ENCODE measurements around the gene FBLN1. TPM values are rescaled to one million over a fixed set of nuclear protein-coding genes. Genes with fewer than 3 reads are reported as not detected.
"Not testable (repeated sequence)": the region's sequence is repeated elsewhere in the genome, so short reads cannot be mapped to it uniquely, and the experiment has no call there.

The FBLN1 gene
- total and polyA plus RNA-seq, 5 donors from 2014 or later, result 0.49 TPM; not detected in 4

DNA sequence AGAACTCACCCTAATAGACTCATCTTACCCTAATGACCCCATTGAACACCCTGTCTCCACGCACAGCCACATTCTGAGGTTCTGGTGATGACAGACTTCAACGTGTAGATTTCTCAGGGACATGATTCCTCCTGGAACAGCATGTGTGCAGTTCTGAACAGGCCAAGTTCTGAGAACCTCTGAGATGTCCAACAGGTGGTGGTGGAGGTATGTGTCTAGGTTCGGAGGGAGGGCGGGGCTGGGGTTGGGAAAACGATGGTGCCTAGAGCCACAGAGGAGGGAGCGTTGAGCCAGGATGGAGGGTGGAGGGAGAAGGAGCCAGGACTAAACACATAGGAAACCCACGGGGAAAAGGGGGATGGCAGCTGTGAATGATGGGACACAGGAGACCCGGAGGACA, 43.4 kb upstream of the FBLN1 start:
- no peak overlapping the region for H3K27ac ChIP-seq (ENCODE audit: insufficient read depth, low read length, poor library complexity, severe bottlenecking)
- Mint-ChIP-seq H3K27ac (no peak overlapping the region), H3K4me1 (no peaks in the 10 kb centered on the region)

DNA sequence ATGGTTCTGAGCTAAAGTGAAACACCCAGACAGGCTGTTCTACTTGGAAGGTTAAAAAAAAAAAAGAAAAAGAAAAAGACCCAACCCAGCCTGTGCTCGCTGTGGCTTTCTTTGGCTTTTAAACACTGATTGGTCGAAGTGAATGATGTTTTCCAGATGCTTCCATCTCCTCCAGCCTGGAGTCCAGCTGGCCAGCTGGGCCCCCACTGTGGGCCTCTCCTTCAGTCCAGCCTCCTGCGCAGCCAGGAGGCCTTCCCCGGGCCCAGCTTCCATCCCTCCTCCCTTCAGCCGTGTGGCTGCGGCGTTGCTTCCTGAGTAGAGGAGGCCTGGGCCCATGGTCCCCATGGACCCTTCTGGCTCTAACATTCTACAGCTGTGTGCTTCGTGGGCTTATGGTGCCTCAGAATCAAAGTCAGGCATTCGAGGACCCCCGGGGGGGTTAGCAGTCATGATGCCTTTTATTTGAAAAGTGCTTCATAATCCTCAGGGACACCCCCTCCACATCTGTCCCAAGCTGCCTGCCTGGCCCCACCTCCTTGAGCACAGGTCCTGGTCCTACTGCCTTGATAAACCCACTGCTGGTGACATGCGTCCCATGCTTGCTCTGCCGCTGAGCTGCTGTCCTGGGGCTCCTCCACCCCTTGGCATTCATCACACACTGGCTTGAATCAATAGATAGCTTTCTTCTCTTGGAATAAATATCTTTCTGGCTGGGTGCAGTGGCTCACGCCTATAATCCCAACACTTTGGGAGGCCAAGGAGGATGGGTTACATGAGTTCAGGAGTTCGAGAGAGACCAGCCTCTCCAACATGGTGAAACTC, 42.2 kb upstream of the FBLN1 start:
- ATAC-seq (ENCODE audit: low read depth in 2 of 2) (no peak), DNase-seq (no peak)
- no peak overlapping the region for H3K27ac Mint-ChIP-seq
- H3K36me3 Mint-ChIP-seq, result no peaks in the 10 kb centered on the region
- H3K9me3 Mint-ChIP-seq, result peaks cover 0 to 5% (median 0%) of the 10 kb centered on the region in 7 donors
- no peaks in the 10 kb centered on the region for H3K36me3 ChIP-seq (ENCODE audit: control insufficient read depth, insufficient read depth, low read length)
- H3K4me3 Mint-ChIP-seq, result no peak overlapping the region
- H3K27ac ChIP-seq (ENCODE audit: insufficient read depth, low read length, poor library complexity, severe bottlenecking), result no peak overlapping the region
- no peaks in the 10 kb centered on the region for H3K9me3 ChIP-seq (ENCODE audit: control insufficient read depth in 2 of 2, low read length in 2 of 2)
- no peaks in the 10 kb centered on the region for H3K27me3 ChIP-seq (ENCODE audit: control insufficient read depth, insufficient read depth, low read length)
- H3K4me1 Mint-ChIP-seq, result no peaks in the 10 kb centered on the region
- no peaks in the 10 kb centered on the region for H3K4me1 ChIP-seq (ENCODE audit: control insufficient read depth, insufficient read depth, low read length, poor library complexity, severe bottlenecking)
- no peak overlapping the region for H3K4me3 ChIP-seq (ENCODE audit: low read depth, low read length)
- peaks cover 17% of the 10 kb centered on the region for H3K27me3 Mint-ChIP-seq

More for the DNA sequence above, 43.4 kb upstream of the FBLN1 start:
- Mint-ChIP-seq H3K4me3 (no peak overlapping the region), H3K27me3 (peaks cover 14% of the 10 kb centered on the region), H3K36me3 (no peaks in the 10 kb centered on the region), H3K9me3 (peaks cover 0 to 5% (median 0%) of the 10 kb centered on the region in 7 donors)
- Histone ChIP-seq H3K9me3 (ENCODE audit: control insufficient read depth in 2 of 2, low read length in 2 of 2) (no peaks in the 10 kb centered on the region), H3K27me3 (ENCODE audit: control insufficient read depth, insufficient read depth, low read length) (no peaks in the 10 kb centered on the region), H3K36me3 (ENCODE audit: control insufficient read depth, insufficient read depth, low read length) (no peaks in the 10 kb centered on the region), H3K4me1 (ENCODE audit: control insufficient read depth, insufficient read depth, low read length, poor library complexity, severe bottlenecking) (no peaks in the 10 kb centered on the region), H3K4me3 (ENCODE audit: low read depth, low read length) (no peak overlapping the region)
- DNase-seq (no peak), ATAC-seq (ENCODE audit: low read depth in 2 of 2) (no peak)

DNA sequence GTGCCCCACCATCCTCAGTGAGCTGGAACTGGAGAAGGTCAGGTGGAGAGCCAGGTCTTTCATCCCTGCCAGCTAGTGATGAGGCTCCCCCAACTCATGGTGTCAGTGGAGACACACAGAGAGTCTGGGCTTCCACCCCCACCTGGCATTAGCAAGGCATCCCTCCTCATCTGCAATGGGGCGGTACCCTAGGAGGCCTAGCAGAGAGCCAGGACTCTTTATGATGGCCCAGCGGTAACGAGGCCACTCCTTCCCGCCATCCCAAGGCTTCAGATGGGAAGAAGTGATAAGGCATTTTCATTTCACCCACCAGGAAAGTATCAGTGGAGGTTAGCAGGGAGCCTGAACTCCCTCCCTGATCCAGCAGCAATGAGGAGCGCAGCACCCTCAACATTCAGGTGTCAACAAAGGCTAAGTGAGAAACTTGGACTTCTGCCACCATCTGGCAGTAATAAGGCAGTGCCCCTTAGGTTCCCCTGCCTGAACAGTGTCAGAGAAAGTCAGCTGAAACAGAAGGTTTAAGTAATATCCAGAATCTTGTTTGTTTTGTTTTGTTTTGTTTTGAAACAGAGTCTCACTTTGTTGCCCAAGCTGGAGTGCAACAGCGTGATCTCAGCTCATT, 40.5 kb upstream of the FBLN1 start:
- H3K9me3 Mint-ChIP-seq, result peaks cover 0 to 6% (median 4%) of the 10 kb centered on the region in 7 donors
- peak in 1 of 3 donors; percentile 8 for DNase-seq
- H3K4me1 Mint-ChIP-seq, result peaks cover 0 to 8% (median 0%) of the 10 kb centered on the region in 4 donors
- no peak for ATAC-seq (ENCODE audit: low read depth in 2 of 2)
- Histone ChIP-seq H3K9me3 (ENCODE audit: control insufficient read depth in 2 of 2, low read length in 2 of 2) (no peaks in the 10 kb centered on the region), H3K27me3 (ENCODE audit: control insufficient read depth, insufficient read depth, low read length) (no peaks in the 10 kb centered on the region), H3K4me3 (ENCODE audit: low read depth, low read length) (no peak overlapping the region), H3K27ac (ENCODE audit: insufficient read depth, low read length, poor library complexity, severe bottlenecking) (no peak overlapping the region), H3K4me1 (ENCODE audit: control insufficient read depth, insufficient read depth, low read length, poor library complexity, severe bottlenecking) (no peaks in the 10 kb centered on the region), H3K36me3 (ENCODE audit: control insufficient read depth, insufficient read depth, low read length) (no peaks in the 10 kb centered on the region)
- H3K4me3 Mint-ChIP-seq, result no peak overlapping the region
- H3K36me3 Mint-ChIP-seq, result no peaks in the 10 kb centered on the region
- no peak overlapping the region for H3K27ac Mint-ChIP-seq
- H3K27me3 Mint-ChIP-seq, result peaks cover 22% of the 10 kb centered on the region

DNA sequence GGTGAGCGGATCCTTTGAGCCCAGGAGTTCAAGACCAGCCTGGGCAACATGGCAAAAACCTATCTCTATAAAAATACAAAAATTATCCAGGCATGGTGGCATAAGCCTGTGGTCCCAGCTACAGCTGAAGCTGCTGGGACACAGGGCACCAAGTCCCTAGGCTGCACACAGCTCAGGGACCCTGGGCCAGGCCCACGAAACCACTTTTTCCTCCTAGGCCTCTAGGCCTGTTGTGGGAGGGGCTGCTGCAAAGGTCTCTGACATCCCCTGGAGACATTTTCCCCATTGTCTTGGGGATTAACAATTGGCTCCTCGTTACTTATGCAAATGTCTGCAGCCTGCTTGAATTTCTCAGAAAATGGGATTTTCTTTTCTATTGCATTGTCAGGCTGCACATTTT, 39.0 kb upstream of the FBLN1 start:
- not testable (repeated sequence) for H3K4me1 ChIP-seq (ENCODE audit: control insufficient read depth, insufficient read depth, low read length, poor library complexity, severe bottlenecking); H3K36me3 Mint-ChIP-seq; H3K9me3 ChIP-seq (ENCODE audit: control insufficient read depth in 2 of 2, low read length in 2 of 2); H3K36me3 ChIP-seq (ENCODE audit: control insufficient read depth, insufficient read depth, low read length); H3K27me3 ChIP-seq (ENCODE audit: control insufficient read depth, insufficient read depth, low read length); ATAC-seq (ENCODE audit: low read depth in 2 of 2); H3K4me3 ChIP-seq (ENCODE audit: low read depth, low read length); H3K4me3 Mint-ChIP-seq; H3K4me1 Mint-ChIP-seq; DNase-seq; H3K27ac Mint-ChIP-seq; H3K27ac ChIP-seq (ENCODE audit: insufficient read depth, low read length, poor library complexity, severe bottlenecking)
- Mint-ChIP-seq H3K9me3 (peaks cover 0 to 10% (median 5%) of the 10 kb centered on the region in 7 donors), H3K27me3 (peaks cover 22% of the 10 kb centered on the region)

DNA sequence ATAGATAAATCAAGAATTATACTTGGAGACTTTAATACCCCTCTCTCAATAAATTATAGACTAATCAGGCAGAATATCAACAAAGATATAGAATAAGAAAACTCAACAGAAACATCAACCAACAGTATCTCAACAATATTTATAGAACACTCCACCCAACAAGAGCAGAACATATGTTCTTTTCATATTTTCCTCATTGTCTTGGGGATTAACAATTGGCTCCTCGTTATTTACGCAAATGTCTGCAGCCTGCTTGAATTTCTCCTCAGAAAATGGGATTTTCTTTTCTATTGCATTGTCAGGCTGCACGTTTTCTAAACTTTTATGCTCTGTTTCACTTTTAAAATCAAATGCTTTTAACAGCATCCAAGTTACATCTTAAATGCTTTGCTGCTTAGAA, 37.0 kb upstream of the FBLN1 start:
- H3K4me1 Mint-ChIP-seq, result peaks cover 0 to 8% (median 0%) of the 10 kb centered on the region in 4 donors
- peaks cover 27% of the 10 kb centered on the region for H3K27me3 Mint-ChIP-seq
- Histone ChIP-seq H3K4me1 (ENCODE audit: control insufficient read depth, insufficient read depth, low read length, poor library complexity, severe bottlenecking) (no peaks in the 10 kb centered on the region), H3K27me3 (ENCODE audit: control insufficient read depth, insufficient read depth, low read length) (no peaks in the 10 kb centered on the region), H3K4me3 (ENCODE audit: low read depth, low read length) (no peak overlapping the region), H3K9me3 (ENCODE audit: control insufficient read depth in 2 of 2, low read length in 2 of 2) (no peaks in the 10 kb centered on the region), H3K36me3 (ENCODE audit: control insufficient read depth, insufficient read depth, low read length) (no peaks in the 10 kb centered on the region), H3K27ac (ENCODE audit: insufficient read depth, low read length, poor library complexity, severe bottlenecking) (no peak overlapping the region)
- H3K9me3 Mint-ChIP-seq, result peaks cover 0 to 10% (median 5%) of the 10 kb centered on the region in 7 donors
- H3K27ac Mint-ChIP-seq, result no peak overlapping the region
- H3K36me3 Mint-ChIP-seq, result no peaks in the 10 kb centered on the region
- DNase-seq (no peak), ATAC-seq (ENCODE audit: low read depth in 2 of 2) (no peak)
- H3K4me3 Mint-ChIP-seq, result no peak overlapping the region

DNA sequence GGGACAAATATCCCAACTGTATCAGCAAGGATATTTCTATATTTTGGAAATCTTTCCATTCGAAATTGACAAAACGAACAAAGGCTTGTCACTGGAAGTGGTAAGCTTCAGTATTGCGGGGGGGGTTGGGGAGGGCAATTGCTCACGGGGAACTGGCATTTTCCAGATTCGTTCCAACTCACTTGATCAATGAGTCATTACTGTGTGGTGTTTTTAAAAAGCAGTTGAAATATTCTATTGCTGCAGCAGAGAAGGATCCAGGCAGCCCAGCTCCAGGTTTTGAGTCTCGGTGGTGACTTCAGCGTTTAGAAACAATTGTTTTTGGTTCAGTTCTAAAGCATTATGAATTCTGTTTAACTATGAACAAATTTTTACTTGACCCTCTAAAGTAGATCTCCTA, 33.8 kb upstream of the FBLN1 start:
- H3K4me3 ChIP-seq (ENCODE audit: low read depth, low read length), result no peak overlapping the region
- H3K27ac Mint-ChIP-seq, result no peak overlapping the region
- H3K27me3 Mint-ChIP-seq, result peaks cover 24% of the 10 kb centered on the region
- H3K36me3 Mint-ChIP-seq, result no peaks in the 10 kb centered on the region
- ATAC-seq (ENCODE audit: low read depth in 2 of 2), result no peak
- H3K27ac ChIP-seq (ENCODE audit: insufficient read depth, low read length, poor library complexity, severe bottlenecking), result no peak overlapping the region
- no peak for DNase-seq
- peaks cover 0 to 10% (median 2%) of the 10 kb centered on the region in 7 donors for H3K9me3 Mint-ChIP-seq
- H3K36me3 ChIP-seq (ENCODE audit: control insufficient read depth, insufficient read depth, low read length), result no peaks in the 10 kb centered on the region
- no peaks in the 10 kb centered on the region for H3K4me1 ChIP-seq (ENCODE audit: control insufficient read depth, insufficient read depth, low read length, poor library complexity, severe bottlenecking)
- no peak overlapping the region for H3K4me3 Mint-ChIP-seq
- peaks cover 0 to 8% (median 0%) of the 10 kb centered on the region in 4 donors for H3K4me1 Mint-ChIP-seq
- no peaks in the 10 kb centered on the region for H3K9me3 ChIP-seq (ENCODE audit: control insufficient read depth in 2 of 2, low read length in 2 of 2)
- H3K27me3 ChIP-seq (ENCODE audit: control insufficient read depth, insufficient read depth, low read length), result no peaks in the 10 kb centered on the region

DNA sequence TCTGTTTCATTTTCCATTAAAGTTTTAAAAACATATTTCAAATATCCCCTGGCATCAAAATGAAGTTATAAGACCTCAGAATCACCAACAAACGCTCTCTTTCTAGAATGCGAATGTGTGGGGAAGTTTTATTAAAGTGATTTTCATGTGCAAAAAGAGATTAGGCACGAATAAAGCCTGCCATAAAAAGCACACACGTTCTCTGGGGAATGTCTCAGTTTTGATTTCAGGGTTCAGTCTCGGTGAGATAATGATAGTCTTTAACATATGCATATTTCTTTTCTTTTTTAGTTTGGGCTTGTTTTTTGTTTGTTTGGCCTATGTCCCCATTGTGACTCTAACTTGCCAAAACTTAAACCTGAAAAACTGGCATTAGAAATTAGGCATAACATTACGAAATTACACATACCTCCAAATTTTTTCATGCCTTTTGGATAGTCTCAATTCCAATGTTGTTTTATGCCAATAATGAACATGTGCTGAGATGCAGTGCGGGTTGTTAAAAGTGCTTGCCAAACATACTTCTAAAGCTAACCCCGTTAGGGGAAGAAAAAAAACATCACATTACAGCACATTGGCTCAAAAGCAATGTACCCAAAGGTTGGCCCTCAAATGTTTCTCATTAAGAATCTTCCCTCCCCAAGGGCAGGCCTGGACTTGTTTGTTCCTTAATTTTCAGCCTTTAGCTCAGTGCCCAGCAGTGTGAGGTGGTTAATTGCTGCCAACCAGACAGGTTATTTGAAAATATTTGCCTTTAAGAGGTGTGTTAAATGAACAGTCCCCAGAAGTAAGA, 33.2 kb upstream of the FBLN1 start:
- Mint-ChIP-seq H3K36me3 (no peaks in the 10 kb centered on the region), H3K27me3 (peaks cover 21% of the 10 kb centered on the region), H3K9me3 (peaks cover 0 to 10% (median 2%) of the 10 kb centered on the region in 7 donors), H3K27ac (no peak overlapping the region), H3K4me3 (no peak overlapping the region), H3K4me1 (peaks cover 0 to 8% (median 0%) of the 10 kb centered on the region in 4 donors)
- ATAC-seq (ENCODE audit: low read depth in 2 of 2) (no peak), DNase-seq (no peak)
- H3K9me3 ChIP-seq (ENCODE audit: control insufficient read depth in 2 of 2, low read length in 2 of 2), result no peaks in the 10 kb centered on the region
- H3K27ac ChIP-seq (ENCODE audit: insufficient read depth, low read length, poor library complexity, severe bottlenecking), result no peak overlapping the region
- no peaks in the 10 kb centered on the region for H3K4me1 ChIP-seq (ENCODE audit: control insufficient read depth, insufficient read depth, low read length, poor library complexity, severe bottlenecking)
- H3K4me3 ChIP-seq (ENCODE audit: low read depth, low read length), result no peak overlapping the region
- H3K27me3 ChIP-seq (ENCODE audit: control insufficient read depth, insufficient read depth, low read length), result no peaks in the 10 kb centered on the region
- H3K36me3 ChIP-seq (ENCODE audit: control insufficient read depth, insufficient read depth, low read length), result no peaks in the 10 kb centered on the region

Measured in CD4-positive, CD25-positive, alpha-beta regulatory T cell (primary cell).